ENCODE results near the gene GRIK1. TPM values are rescaled to one million over a fixed set of nuclear protein-coding genes. Genes with fewer than 3 reads are reported as not detected.

Gene GRIK1
- total RNA-seq, 3 donors from 2014 or later: not detected

DNA sequence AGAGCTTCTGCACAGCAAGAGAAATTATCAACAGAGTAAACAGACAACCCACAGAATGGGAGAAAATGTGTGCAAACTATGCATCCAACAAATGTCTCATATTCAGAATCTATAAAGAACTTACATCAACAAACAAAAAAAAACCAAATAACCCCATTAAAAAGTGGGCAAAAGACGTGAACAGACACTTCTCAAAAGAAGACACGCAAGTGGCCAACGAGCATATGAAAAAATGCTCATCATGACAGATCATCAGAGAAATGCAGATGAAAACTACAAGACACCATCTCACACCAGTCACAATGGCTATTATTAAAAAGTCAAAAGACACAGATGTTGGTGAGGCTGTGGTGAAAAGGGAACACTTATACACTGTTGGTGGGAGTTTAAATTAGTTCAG is 257.0 kb downstream of the GRIK1 start:
- H3K4me3 Mint-ChIP-seq: no peak overlapping the region
- H3K27me3 Mint-ChIP-seq (ENCODE audit: low read depth): no peaks in the 10 kb centered on the region
- DNase-seq (no peak), ATAC-seq (no peak)
- H3K9me3 Mint-ChIP-seq: peaks cover 13% of the 10 kb centered on the region
- no peaks in the 10 kb centered on the region for H3K36me3 Mint-ChIP-seq (ENCODE audit: insufficient read depth)
- H3K4me1 Mint-ChIP-seq (ENCODE audit: low read depth): no peaks in the 10 kb centered on the region

DNA sequence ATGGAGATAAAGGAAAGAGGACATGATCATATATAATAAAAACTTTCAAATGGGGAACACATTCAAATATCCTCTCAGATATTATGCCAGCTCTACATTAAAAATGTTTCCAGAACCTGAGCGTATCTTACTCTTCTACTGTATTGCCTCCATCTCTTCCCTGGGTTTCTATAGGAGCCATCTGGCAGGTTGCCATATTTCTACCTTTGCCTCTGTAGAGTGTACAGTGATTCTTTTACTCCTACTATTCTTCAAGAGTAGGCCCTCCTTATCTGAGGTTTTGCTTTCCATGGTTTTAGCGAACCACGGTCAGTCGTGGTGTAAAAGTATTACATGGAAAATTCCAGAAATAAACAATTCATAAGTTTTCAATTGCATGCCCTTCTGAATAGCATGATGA is 259.5 kb downstream of the GRIK1 start:
- peaks cover 13% of the 10 kb centered on the region for H3K9me3 Mint-ChIP-seq
- H3K4me1 Mint-ChIP-seq (ENCODE audit: low read depth): no peaks in the 10 kb centered on the region
- H3K27me3 Mint-ChIP-seq (ENCODE audit: low read depth): no peaks in the 10 kb centered on the region
- ATAC-seq (no peak), DNase-seq (no peak)
- H3K4me3 Mint-ChIP-seq: no peak overlapping the region
- H3K36me3 Mint-ChIP-seq (ENCODE audit: insufficient read depth): no peaks in the 10 kb centered on the region

DNA sequence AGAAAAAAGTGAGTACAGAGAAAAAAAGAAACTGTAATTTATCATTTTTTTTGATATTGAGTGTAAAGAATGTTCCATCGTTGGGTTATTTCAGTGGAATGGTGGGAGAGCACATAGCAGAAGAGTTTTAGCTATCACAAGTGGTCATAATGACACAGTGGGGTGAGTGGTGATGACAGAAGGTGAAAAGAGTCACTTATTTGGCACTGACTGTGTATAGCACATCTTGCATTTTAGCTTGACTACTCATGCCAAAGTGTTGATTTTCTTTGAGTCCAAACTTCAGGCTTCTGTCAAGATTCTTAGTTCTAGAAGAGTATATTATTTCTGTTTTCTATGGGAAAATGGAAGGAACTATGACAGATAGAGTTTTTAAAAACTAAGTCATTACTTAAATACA is 261.2 kb downstream of the GRIK1 start:
- Mint-ChIP-seq H3K9me3 (peaks cover 12% of the 10 kb centered on the region), H3K4me1 (ENCODE audit: low read depth) (no peaks in the 10 kb centered on the region), H3K4me3 (no peak overlapping the region), H3K27me3 (ENCODE audit: low read depth) (no peaks in the 10 kb centered on the region), H3K36me3 (ENCODE audit: insufficient read depth) (no peaks in the 10 kb centered on the region)
- ATAC-seq (no peak), DNase-seq (no peak)

DNA sequence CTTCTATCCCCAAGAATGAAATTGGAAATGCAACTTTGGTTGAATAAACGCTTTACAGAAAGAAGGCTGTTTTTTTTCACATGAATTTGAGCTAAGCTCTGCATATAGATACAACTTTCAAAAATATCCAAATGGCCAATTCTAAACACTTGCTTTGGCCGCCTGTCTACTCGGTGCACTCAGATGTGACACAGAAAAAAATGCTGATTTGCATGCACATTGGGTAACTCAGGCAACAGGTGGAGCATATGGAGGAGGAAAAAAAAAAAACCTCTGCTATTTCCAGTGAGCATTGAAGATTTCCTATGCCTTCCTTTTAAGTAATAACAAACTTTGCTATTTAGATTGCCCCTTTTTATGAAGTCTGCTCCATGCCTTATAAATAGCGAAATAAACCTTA is 262.5 kb downstream of the GRIK1 start:
- no peaks in the 10 kb centered on the region for H3K4me1 Mint-ChIP-seq (ENCODE audit: low read depth)
- H3K9me3 Mint-ChIP-seq: peaks cover 3% of the 10 kb centered on the region
- ATAC-seq (no peak), DNase-seq (no peak)
- no peak overlapping the region for H3K4me3 Mint-ChIP-seq
- H3K27me3 Mint-ChIP-seq (ENCODE audit: low read depth): no peaks in the 10 kb centered on the region
- H3K36me3 Mint-ChIP-seq (ENCODE audit: insufficient read depth): no peaks in the 10 kb centered on the region

DNA sequence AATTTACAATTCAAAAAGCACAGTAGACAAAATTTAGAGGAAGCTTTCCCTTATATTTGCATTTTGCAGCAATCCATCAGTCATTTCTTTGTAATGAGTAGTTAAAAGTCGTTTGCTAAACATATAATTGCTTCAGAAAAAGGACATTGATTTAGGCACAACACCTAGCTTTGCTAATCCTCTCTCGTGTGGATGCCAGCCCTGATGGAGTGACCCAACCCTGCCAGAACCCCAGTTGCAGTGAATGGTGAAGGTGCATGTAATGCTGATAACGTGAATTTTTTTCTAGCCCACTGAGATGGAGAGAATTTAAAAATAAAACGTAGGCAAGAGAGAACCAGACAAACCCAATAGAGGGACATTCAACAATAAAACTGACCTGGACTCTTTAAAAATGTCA is 263.4 kb downstream of the GRIK1 start:
- Mint-ChIP-seq H3K27me3 (ENCODE audit: low read depth) (no peaks in the 10 kb centered on the region), H3K4me3 (no peak overlapping the region), H3K36me3 (ENCODE audit: insufficient read depth) (no peaks in the 10 kb centered on the region), H3K9me3 (peaks cover 3% of the 10 kb centered on the region), H3K4me1 (ENCODE audit: low read depth) (no peaks in the 10 kb centered on the region)
- ATAC-seq (no peak), DNase-seq (no peak)

DNA sequence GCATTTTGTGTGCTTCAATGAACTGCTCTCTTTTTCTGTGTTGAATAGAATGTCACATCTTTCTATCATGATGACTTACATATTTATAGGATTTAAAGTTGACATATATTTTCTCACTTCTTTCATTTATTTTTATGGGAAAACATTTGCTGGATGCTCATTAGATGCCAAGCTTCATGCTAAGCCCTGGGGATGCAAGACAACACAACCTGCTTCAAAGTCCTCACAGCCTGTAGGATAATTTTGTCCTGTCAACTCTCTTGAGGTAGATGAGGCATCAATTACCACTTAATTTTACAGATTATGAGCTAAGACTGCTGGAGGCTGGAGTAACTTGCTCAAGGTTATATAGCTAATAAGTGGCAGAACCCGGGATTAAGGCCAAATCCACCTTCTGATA is 264.3 kb downstream of the GRIK1 start:
- no peak overlapping the region for H3K4me3 Mint-ChIP-seq
- no peak for DNase-seq
- peaks cover 3% of the 10 kb centered on the region for H3K9me3 Mint-ChIP-seq
- no peaks in the 10 kb centered on the region for H3K4me1 Mint-ChIP-seq (ENCODE audit: low read depth)
- H3K27me3 Mint-ChIP-seq (ENCODE audit: low read depth): no peaks in the 10 kb centered on the region
- no peaks in the 10 kb centered on the region for H3K36me3 Mint-ChIP-seq (ENCODE audit: insufficient read depth)
- ATAC-seq: no peak

DNA sequence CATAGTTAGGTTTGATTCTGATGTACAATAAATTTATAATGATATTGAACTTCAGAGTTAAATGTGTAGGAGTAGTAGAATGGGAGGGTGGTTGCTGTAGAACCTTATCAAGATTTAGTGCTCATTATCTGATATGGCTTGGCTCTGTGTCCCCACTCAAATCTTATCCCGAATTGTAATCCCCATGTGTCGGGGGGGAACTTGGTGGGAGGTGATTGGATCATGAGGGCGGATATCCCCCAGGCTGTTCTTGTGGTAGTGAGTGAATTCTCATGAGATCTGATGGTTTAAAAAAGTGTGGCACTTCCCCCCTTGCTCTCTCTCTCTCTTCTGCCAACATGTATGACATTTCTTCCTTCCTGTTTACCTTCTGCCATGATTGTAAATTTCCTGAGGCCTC is 265.5 kb downstream of the GRIK1 start:
- DNase-seq (no peak), ATAC-seq (no peak)
- Mint-ChIP-seq H3K9me3 (peaks cover 3% of the 10 kb centered on the region), H3K27me3 (ENCODE audit: low read depth) (no peaks in the 10 kb centered on the region), H3K4me3 (no peak overlapping the region), H3K36me3 (ENCODE audit: insufficient read depth) (no peaks in the 10 kb centered on the region), H3K4me1 (ENCODE audit: low read depth) (no peaks in the 10 kb centered on the region)

DNA sequence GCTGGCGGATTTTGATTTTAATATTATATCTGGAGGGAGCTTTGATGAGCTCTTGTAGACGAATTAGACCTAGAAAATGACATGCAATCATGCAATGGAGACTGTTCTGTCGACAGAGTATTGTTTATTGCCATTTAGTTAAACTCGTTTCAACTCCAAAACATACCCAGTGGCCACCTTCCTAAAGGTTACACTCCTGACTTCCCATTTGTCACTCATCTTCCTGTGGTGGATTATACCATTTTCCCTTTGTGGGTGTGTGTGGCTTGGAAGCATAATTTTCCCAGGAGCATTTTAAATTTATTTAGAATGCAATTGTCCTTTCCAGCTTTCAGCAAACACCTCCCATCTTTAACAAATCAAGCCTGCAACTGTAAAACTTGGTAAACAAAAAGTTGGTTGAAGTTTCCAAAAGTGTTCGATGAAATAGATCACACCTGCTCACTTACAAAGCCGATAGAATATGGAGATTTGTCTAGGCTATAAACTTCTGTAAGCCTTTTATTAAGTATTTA is 266.6 kb downstream of the GRIK1 start:
- H3K4me3 Mint-ChIP-seq: no peak overlapping the region
- peaks cover under 1% of the 10 kb centered on the region for H3K27me3 Mint-ChIP-seq (ENCODE audit: low read depth)
- H3K9me3 Mint-ChIP-seq: peaks cover 3% of the 10 kb centered on the region
- no peak for ATAC-seq
- H3K36me3 Mint-ChIP-seq (ENCODE audit: insufficient read depth): no peaks in the 10 kb centered on the region
- no peak for DNase-seq
- H3K4me1 Mint-ChIP-seq (ENCODE audit: low read depth): no peaks in the 10 kb centered on the region

DNA sequence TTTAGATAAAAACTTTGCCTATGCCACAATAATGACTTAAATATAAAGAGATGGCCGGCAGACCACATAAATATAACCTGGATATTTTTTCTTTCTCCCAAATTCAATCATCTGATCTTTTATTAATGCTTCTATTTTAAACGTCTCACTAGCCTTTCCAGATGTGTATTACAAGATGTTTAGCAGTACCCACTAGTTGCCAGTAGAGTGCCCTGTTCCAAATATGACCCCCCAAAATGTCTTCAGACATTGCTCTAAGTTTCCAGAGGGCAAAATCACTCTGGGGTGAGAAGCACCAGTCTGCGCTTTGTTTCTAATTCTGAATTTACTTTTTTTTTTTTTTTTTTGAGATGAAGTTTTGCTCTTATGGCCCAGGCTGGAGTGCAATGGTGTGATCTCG is 268.1 kb downstream of the GRIK1 start:
- Mint-ChIP-seq H3K9me3 (peaks cover 3% of the 10 kb centered on the region), H3K4me1 (ENCODE audit: low read depth) (no peaks in the 10 kb centered on the region)

DNA sequence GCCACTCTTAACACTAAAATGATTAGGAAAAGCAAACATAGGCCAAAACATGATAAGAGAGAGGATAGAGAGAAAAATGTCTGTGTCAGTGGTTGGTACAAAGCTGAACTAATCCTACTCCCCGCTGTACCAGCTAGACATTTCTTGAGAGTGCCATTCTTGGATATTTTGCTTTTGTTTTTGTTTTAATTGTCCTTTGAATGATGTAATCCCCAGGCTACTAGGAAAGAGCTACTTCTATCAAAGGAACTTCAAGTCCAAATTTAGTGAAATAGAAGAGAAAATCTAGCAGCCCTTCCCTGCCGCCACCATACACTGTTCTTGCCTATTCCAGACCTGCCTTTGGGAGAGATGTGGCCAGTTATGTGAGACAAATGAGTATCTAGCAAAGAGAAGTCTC is 269.6 kb downstream of the GRIK1 start:
- Mint-ChIP-seq H3K36me3 (ENCODE audit: insufficient read depth) (no peaks in the 10 kb centered on the region), H3K27me3 (ENCODE audit: low read depth) (peaks cover 5% of the 10 kb centered on the region), H3K4me1 (ENCODE audit: low read depth) (no peaks in the 10 kb centered on the region), H3K9me3 (peaks cover 3% of the 10 kb centered on the region), H3K4me3 (no peak overlapping the region)
- ATAC-seq: no peak
- DNase-seq: no peak

More for the DNA sequence above, 268.1 kb downstream of the GRIK1 start:
- ATAC-seq (no peak), DNase-seq (no peak)
- H3K36me3 Mint-ChIP-seq (ENCODE audit: insufficient read depth): no peaks in the 10 kb centered on the region
- peaks cover 5% of the 10 kb centered on the region for H3K27me3 Mint-ChIP-seq (ENCODE audit: low read depth)
- no peak overlapping the region for H3K4me3 Mint-ChIP-seq

DNA sequence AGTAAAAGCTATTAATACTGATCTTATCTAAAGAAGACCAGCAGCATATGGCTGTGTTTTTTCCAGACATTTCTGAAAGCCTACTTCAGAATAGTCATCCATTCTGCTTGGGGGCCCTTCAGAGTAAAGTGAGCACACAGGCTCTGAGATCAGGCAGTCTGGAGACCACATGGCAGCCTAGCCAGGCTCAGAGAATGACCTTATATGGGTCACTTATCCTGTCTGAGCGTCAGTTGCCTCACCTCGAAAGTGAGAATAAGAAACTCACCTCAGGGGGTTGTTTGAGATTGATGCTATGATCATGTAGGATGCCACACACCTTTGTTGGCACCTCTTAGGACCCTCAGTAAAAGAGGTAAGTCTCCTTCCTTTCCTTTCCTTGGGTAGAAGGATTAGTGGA is 270.4 kb downstream of the GRIK1 start:
- no peak for DNase-seq
- Mint-ChIP-seq H3K36me3 (ENCODE audit: insufficient read depth) (no peaks in the 10 kb centered on the region), H3K4me1 (ENCODE audit: low read depth) (no peaks in the 10 kb centered on the region), H3K27me3 (ENCODE audit: low read depth) (peaks cover 5% of the 10 kb centered on the region), H3K4me3 (no peak overlapping the region), H3K9me3 (no peaks in the 10 kb centered on the region)
- no peak for ATAC-seq

DNA sequence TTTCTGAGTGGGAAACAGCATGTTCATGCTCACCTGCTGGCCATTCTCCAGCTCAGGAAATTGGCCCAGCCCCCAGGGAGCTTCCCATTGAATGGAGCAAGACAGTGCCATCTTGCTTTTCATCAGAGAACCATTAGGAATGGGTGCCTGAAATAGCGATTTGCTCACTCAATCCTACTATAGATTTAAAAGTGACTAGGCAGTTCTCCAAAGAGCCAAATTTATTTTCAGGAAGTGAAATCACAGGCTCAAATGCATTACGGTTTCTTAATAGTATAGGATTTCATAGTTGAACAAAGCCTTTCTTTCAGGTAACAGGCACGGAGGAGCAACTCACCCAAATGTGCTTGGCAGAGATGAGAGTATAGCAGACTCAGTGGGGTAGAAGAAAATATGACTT is 272.1 kb downstream of the GRIK1 start:
- no peak for DNase-seq
- H3K9me3 Mint-ChIP-seq: no peaks in the 10 kb centered on the region

DNA sequence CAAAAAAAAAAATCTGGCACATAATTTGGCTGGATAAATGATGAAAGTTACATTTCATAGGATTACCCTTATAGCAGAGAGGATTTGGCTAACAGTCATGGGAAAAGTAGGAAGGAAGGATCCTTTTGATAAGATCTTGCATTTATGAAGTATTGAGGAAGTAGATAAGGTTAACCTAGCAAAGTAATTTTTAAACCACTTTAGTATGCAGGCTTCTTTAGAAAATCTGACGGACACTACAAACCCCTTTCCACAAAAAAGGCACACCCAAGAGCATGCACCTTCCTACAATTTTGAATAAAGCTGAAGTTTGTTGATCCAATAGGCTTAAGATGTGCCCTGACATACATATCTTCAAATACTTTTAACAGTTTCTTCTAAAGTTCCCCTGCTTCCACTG is 275.2 kb downstream of the GRIK1 start:
- ATAC-seq (no peak), DNase-seq (no peak)
- H3K36me3 Mint-ChIP-seq (ENCODE audit: insufficient read depth): no peaks in the 10 kb centered on the region
- H3K4me3 Mint-ChIP-seq: no peak overlapping the region
- H3K27me3 Mint-ChIP-seq (ENCODE audit: low read depth): peaks cover 5% of the 10 kb centered on the region
- no peaks in the 10 kb centered on the region for H3K4me1 Mint-ChIP-seq (ENCODE audit: low read depth)
- peaks cover 3% of the 10 kb centered on the region for H3K9me3 Mint-ChIP-seq

More for the DNA sequence above, 272.1 kb downstream of the GRIK1 start:
- H3K36me3 Mint-ChIP-seq (ENCODE audit: insufficient read depth): no peaks in the 10 kb centered on the region
- H3K27me3 Mint-ChIP-seq (ENCODE audit: low read depth): peaks cover 5% of the 10 kb centered on the region
- H3K4me3 Mint-ChIP-seq: no peak overlapping the region
- ATAC-seq: no peak
- H3K4me1 Mint-ChIP-seq (ENCODE audit: low read depth): no peaks in the 10 kb centered on the region

DNA sequence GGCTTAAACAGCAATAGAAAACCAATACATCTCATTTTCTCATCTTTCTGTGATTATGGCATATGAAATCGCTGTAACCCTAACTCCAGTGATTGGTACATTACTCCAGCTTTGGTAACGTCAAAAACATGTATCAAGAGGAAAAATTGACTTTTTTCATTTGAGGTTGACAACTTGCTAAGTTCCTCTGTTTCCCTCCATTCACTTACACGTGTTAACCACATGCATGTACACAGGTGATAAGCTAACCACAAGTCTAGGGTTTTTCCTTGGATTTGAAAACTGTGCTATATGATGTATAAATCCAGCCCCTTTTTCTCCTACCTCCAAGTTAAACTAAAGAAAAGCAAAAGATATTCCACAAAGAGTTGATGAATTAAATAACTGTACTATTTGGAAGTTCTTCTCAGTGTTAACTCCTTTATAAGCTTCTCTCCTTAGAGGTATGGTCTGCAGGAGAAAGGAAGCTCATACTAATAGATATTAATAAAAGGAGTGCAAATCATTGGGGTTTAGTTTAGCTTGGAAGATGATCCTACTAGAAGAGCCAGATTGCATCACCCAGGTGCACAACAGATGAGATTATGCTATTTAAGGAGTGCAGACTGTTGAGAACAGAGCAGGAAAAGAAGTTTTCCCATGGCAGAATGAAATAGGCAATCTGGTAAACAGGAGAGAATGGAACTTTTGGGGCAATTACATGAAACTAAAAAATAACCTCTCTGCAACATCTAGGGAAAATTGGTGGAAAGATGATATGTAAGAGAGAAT is 277.9 kb downstream of the GRIK1 start:
- ATAC-seq (no peak), DNase-seq (no peak)
- Mint-ChIP-seq H3K4me3 (no peak overlapping the region), H3K36me3 (ENCODE audit: insufficient read depth) (no peaks in the 10 kb centered on the region), H3K9me3 (peaks cover 3% of the 10 kb centered on the region), H3K4me1 (ENCODE audit: low read depth) (peaks cover 2% of the 10 kb centered on the region), H3K27me3 (ENCODE audit: low read depth) (no peaks in the 10 kb centered on the region)

DNA sequence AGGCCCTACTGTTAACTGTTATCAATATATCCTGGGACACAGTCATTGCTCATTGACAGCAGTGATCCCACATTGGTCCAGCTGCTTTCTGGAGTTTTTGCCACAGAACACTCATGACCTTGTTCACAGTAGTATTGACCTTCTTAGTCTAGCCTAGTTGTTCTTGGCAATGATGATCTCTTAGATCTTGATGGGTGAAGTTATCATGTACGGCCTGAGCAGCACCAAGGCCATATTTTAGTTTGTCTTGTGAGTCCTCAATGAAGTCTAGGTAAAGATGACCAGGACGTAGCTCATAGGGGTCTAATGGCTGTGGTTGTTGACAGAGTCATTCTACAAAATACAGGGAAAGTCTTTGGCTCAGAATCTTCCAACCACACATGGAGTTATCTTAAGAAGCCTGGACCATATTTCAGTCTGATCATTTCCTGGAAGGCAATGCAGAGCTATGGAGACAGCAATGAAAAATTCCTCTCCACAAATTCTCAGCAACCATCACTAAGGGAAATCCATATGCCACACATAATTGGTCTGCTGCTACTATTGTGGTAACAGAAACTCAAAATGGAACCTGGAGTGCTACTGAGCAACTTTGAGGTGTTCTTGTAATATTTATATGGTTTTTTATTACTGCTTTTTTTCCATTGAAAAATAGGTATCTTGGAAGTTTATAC is 279.6 kb downstream of the GRIK1 start:
- DNase-seq: no peak
- H3K36me3 Mint-ChIP-seq (ENCODE audit: insufficient read depth): no peaks in the 10 kb centered on the region
- no peak for ATAC-seq
- peaks cover 11% of the 10 kb centered on the region for H3K4me1 Mint-ChIP-seq (ENCODE audit: low read depth)
- H3K27me3 Mint-ChIP-seq (ENCODE audit: low read depth): no peaks in the 10 kb centered on the region
- H3K9me3 Mint-ChIP-seq: peaks cover 7% of the 10 kb centered on the region
- no peak overlapping the region for H3K4me3 Mint-ChIP-seq
